Mesendoderm (in vitro differentiated cells): Measurements from ENCODE around the gene GNL2.

ENCODE experiments used
- DNase-seq: peaks from one replicate; pipeline ENCODE4 v3.0.0; 2013
- H2AK5ac ChIP-seq: 2 replicates; pipeline ENCODE4 v1.6.1; 2013; ENCODE audit warnings: low read length, inconsistent platforms
- H2BK120ac ChIP-seq: 2 replicates; pipeline ENCODE4 v1.6.1; 2013; ENCODE audit warnings: low read depth, mild to moderate bottlenecking, low read length, moderate library complexity, mixed read lengths
- H2BK15ac ChIP-seq: replicated peaks from 2 replicates; pipeline ENCODE4 v1.6.1; 2013; ENCODE audit warnings: low read depth, mild to moderate bottlenecking, moderate library complexity
- H2BK5ac ChIP-seq: 2 replicates; pipeline ENCODE4 v1.6.1; 2013; ENCODE audit warnings: low read length, inconsistent platforms
- H3K18ac ChIP-seq: 2 replicates; pipeline ENCODE4 v1.6.1; 2013; ENCODE audit warnings: mild to moderate bottlenecking, low read length, mixed read lengths
- H3K23ac ChIP-seq: one replicate; pipeline ENCODE4 v1.6.1; 2013; ENCODE audit warnings: low read length
- H3K27ac ChIP-seq: 2 replicates; pipeline ENCODE4 v1.5.1; 2013; ENCODE audit warnings: low read depth, mild to moderate bottlenecking, inconsistent platforms, low read length, moderate library complexity
- H3K27me3 ChIP-seq: 2 replicates; pipeline ENCODE4 v1.6.1; 2013; ENCODE audit warnings: low read length, control low read depth, mild to moderate bottlenecking, inconsistent platforms; ENCODE audit not compliant: insufficient read depth, poor library complexity
- H3K36me3 ChIP-seq: 2 replicates; pipeline ENCODE4 v1.6.1; 2013; ENCODE audit warnings: low read length, inconsistent platforms; ENCODE audit not compliant: control insufficient read depth, insufficient read depth
- H3K4ac ChIP-seq: one replicate; pipeline ENCODE4 v1.6.1; 2013; ENCODE audit warnings: low read depth, mild to moderate bottlenecking, low read length, moderate library complexity
- H3K4me1 ChIP-seq: 2 replicates; pipeline ENCODE4 v1.6.1; 2013; ENCODE audit warnings: low read depth, low read length, inconsistent platforms; ENCODE audit not compliant: control insufficient read depth
- H3K4me2 ChIP-seq: 2 replicates; pipeline ENCODE4 v1.6.1; 2013; ENCODE audit warnings: low read length
- H3K4me3 ChIP-seq: 2 replicates; pipeline ENCODE4 v1.5.1; 2013; ENCODE audit warnings: mild to moderate bottlenecking, low read length
- H3K56ac ChIP-seq: one replicate; pipeline ENCODE4 v1.6.1; 2013; ENCODE audit warnings: low read length
- H3K79me1 ChIP-seq: 2 replicates; pipeline ENCODE4 v1.6.1; 2013; ENCODE audit warnings: low read length, inconsistent platforms
- H3K79me2 ChIP-seq: 2 replicates; pipeline ENCODE4 v1.6.1; 2013; ENCODE audit warnings: mild to moderate bottlenecking, low read length; ENCODE audit not compliant: control insufficient read depth, insufficient read depth
- H3K9ac ChIP-seq: 2 replicates; pipeline ENCODE4 v1.6.1; 2013; ENCODE audit warnings: low read length, inconsistent platforms
- H4K5ac ChIP-seq: one replicate; pipeline ENCODE4 v1.6.1; 2013; ENCODE audit warnings: low read length
- H4K8ac ChIP-seq: one replicate; pipeline ENCODE4 v1.6.1; 2013; ENCODE audit warnings: low read depth, mild to moderate bottlenecking, control low read depth, low read length, moderate library complexity
- WGBS: extraction: QIAGEN DNeasy Blood & Tissue Kit; methylation state at CpG from one replicate; pipeline ENCODE4 v1.1.7; 2013; ENCODE audit warnings: low lambda C conversion rate, missing lambda C conversion rate; ENCODE audit not compliant: insufficient coverage; ENCODE audit errors: extremely low coverage; 5-methylcytosine and 5-hydroxymethylcytosine counted together

GNL2 gene

DNA sequence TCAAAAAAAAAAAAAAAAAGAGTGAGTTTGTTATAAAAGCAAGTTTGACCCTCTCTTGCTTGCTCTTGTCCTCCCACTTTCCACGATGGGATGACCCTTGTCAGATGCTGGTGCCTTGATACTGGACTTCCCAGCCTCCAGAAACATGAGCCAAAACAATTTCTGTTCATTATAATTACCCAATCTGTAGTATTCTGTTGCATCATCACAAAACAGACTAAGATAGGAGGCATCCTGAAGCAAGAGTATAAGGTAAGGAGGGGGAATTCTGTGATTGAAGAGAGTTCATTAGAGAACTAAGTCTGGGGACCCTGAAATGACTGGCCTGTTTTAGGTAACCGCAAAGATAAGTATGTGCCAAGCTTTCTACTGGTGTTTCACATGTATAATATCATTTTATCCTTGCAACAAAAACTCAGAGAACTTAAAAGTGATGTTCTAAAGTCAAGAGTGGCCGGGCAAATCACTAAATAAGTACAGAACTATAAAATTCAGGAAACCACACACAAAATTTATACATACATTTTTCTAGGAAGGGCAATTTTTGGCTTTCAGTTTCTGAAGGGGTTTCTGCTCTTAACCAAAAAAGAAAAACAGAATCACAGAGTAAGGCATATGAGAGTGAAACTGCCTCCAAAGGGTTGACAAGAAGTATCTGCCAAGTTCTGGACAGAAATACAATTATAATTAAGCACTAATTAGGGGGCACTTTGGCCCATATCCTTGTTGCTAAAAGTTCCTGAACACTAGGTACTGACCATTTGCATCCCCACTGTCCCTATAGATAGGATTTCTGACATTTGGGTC is 25.0 kb downstream of the GNL2 start:
- Histone ChIP-seq H3K4me1 (no peaks in the 10 kb centered on the region), H3K4me3 (no peak overlapping the region)

DNA sequence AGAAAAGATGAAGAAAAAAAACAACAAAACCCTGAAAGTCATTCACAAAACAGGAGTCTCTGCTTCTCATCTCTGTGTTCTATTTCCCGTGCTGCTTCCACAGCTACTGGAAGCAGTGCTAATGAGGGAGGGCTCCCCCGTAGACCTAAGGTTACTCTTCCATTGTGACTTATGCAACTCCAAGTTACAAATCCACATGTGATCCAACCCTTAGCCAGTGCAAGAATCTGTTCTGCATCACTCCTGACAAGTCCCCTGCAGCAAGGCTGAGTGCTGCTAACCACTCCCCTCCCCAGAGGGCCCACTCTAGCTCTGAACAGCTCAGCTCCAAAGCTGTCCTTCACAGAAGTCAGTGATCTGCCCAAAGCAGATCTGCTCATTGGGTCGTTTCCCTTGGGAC is 28.7 kb downstream of the GNL2 start:
- Histone ChIP-seq H2BK120ac (no peak overlapping the region), H3K79me2 (no peaks in the 10 kb centered on the region)

More for the DNA sequence above, 25.0 kb downstream of the GNL2 start:
- Histone ChIP-seq H3K27me3 (no peaks in the 10 kb centered on the region), H3K79me2 (no peaks in the 10 kb centered on the region), H3K9ac (no peak overlapping the region), H3K56ac (no peak overlapping the region), H3K4me2 (no peak overlapping the region), H3K18ac (no peak overlapping the region), H4K8ac (no peak overlapping the region), H4K5ac (no peak overlapping the region), H2BK5ac (no peak overlapping the region), H3K23ac (no peak overlapping the region), H3K36me3 (peaks cover 28% of the 10 kb centered on the region), H2AK5ac (no peak overlapping the region), H3K27ac (no peak overlapping the region), H2BK120ac (no peak overlapping the region), H3K79me1 (no peaks in the 10 kb centered on the region), H3K4ac (no peak overlapping the region), H2BK15ac (no peak overlapping the region)
- WGBS = no CpG with 5 or more reads among the region's 3 CpGs
- no peak for DNase-seq

DNA sequence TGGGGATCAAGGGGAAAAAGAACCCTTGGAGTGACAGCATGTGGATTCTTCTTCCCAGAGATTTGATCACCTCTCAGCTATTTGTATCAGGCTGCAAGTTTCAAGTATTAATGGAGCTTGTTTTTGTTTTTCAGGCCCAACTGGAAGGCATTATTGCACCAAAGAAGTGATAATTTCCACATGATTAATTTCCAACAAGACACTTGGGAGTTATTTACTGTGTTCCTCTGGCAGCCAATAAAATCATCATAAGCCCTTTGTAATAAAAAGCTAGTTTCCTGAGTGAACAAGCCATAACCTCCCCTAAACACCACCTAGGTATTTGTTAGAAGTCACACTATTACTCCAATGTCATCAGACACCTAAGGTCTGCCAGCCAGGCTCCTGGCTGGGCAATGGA is 30.8 kb downstream of the GNL2 start:
- Histone ChIP-seq H4K8ac (no peak overlapping the region), H3K27ac (no peak overlapping the region), H3K4me3 (no peak overlapping the region), H3K4me1 (no peaks in the 10 kb centered on the region), H3K23ac (no peak overlapping the region), H2AK5ac (no peak overlapping the region), H3K4me2 (no peak overlapping the region), H3K56ac (no peak overlapping the region), H3K79me1 (no peaks in the 10 kb centered on the region), H3K79me2 (no peaks in the 10 kb centered on the region), H3K9ac (no peak overlapping the region), H3K4ac (no peak overlapping the region), H3K18ac (no peak overlapping the region), H3K36me3 (peaks cover 16% of the 10 kb centered on the region), H2BK5ac (no peak overlapping the region), H3K27me3 (no peaks in the 10 kb centered on the region), H4K5ac (no peak overlapping the region), H2BK120ac (no peak overlapping the region), H2BK15ac (no peak overlapping the region)
- no peak for DNase-seq

More for the DNA sequence above, 28.7 kb downstream of the GNL2 start:
- H3K4ac ChIP-seq = no peak overlapping the region
- H3K27me3 ChIP-seq = no peaks in the 10 kb centered on the region
- no peak overlapping the region for H4K5ac ChIP-seq
- H2AK5ac ChIP-seq = no peak overlapping the region
- H3K36me3 ChIP-seq = peaks cover 17% of the 10 kb centered on the region
- H3K4me2 ChIP-seq = no peak overlapping the region
- WGBS = no CpG with 5 or more reads among the region's 3 CpGs
- H3K9ac ChIP-seq = no peak overlapping the region
- H3K4me1 ChIP-seq = no peaks in the 10 kb centered on the region
- no peak for DNase-seq
- no peak overlapping the region for H3K23ac ChIP-seq
- H4K8ac ChIP-seq = no peak overlapping the region
- no peak overlapping the region for H3K27ac ChIP-seq
- no peak overlapping the region for H3K18ac ChIP-seq
- no peak overlapping the region for H3K4me3 ChIP-seq
- no peak overlapping the region for H2BK5ac ChIP-seq
- H3K56ac ChIP-seq = no peak overlapping the region
- H3K79me1 ChIP-seq = no peaks in the 10 kb centered on the region
- no peak overlapping the region for H2BK15ac ChIP-seq

DNA sequence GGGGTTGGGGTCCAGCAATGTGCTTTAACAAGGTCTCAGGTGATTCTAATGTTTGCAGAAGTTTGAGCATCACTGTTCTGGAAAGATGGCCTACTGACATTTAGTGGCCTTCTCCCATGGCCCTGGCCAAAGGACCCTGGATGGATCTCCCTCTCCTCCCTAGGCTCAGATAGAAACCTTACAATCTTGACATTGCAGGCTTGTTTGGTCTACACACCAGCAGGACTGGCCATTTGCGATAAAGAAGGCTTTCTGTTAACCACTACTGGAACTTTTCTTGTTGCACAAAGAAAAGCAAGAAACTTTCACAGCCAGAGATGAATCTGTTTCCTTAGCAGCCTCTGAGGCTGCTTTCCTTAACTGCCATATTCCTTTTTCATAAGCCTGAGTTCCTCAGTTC is 32.8 kb downstream of the GNL2 start:
- H2AK5ac ChIP-seq = no peak overlapping the region
- no peaks in the 10 kb centered on the region for H3K4me1 ChIP-seq
- no peaks in the 10 kb centered on the region for H3K27me3 ChIP-seq
- no peaks in the 10 kb centered on the region for H3K79me1 ChIP-seq
- H3K4me2 ChIP-seq = no peak overlapping the region
- no peak overlapping the region for H2BK5ac ChIP-seq
- no peak overlapping the region for H3K23ac ChIP-seq
- no peak overlapping the region for H3K4me3 ChIP-seq
- no peak overlapping the region for H3K27ac ChIP-seq
- no peak overlapping the region for H4K5ac ChIP-seq
- H4K8ac ChIP-seq = no peak overlapping the region
- no CpG with 5 or more reads among the region's 1 CpG for WGBS
- H3K9ac ChIP-seq = no peak overlapping the region
- H2BK120ac ChIP-seq = no peak overlapping the region
- H2BK15ac ChIP-seq = no peak overlapping the region
- peaks cover 11% of the 10 kb centered on the region for H3K36me3 ChIP-seq
- H3K56ac ChIP-seq = no peak overlapping the region
- DNase-seq = no peak
- no peaks in the 10 kb centered on the region for H3K79me2 ChIP-seq
- no peak overlapping the region for H3K4ac ChIP-seq
- H3K18ac ChIP-seq = no peak overlapping the region

DNA sequence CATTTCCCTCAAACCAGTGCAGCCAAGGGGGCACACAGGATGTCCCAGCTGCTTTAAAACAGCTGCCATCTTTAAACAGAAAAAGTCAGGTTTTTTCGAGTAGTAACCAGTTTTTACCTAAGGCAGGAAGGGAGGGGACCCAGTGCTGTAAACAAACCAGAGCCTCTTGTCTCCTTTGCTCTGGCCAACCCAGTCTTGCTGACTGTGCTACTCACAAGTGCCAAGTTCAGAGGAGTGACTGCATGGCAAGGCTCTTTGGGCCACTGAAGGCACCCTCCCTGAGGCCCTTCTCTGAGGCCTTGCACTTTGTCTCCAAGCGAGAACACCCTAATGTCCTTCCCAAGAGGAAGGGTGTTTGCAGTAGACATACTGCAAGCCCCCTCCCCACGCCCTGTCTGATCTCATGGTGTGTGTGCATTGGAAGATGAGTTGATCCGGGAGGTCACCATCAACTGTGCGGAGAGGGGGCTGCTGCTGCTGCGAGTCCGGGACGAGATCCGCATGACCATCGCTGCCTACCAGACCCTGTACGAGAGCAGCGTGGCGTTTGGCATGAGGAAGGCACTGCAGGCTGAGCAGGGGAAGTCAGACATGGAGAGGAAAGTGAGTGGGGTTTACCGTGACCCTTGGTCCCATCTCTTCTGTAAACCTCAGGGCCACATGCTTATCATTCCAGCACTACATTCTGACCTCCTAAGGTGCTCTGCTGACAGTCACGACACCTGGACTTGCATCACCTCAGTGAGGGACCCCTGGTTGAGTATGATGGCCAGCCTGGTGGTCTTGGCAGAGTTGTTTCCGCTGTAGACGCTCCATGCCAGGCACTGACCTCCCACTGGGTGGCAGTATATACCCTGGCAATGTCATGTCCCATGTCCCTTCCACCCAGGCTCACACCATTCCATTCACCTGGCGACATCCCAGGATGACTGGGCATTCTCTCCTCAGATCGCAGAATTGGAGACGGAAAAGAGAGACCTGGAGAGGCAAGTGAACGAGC is 34.3 kb downstream of the GNL2 start:
- Histone ChIP-seq H3K23ac (no peak overlapping the region), H4K5ac (no peak overlapping the region), H3K27ac (no peak overlapping the region), H3K4me1 (peaks cover 3% of the 10 kb centered on the region), H2BK15ac (no peak overlapping the region), H3K36me3 (peaks cover 5% of the 10 kb centered on the region), H3K18ac (no peak overlapping the region), H2BK120ac (no peak overlapping the region), H2BK5ac (no peak overlapping the region), H3K4me3 (no peak overlapping the region), H3K79me2 (no peaks in the 10 kb centered on the region), H3K9ac (no peak overlapping the region), H3K4ac (no peak overlapping the region), H3K4me2 (no peak overlapping the region), H2AK5ac (no peak overlapping the region), H4K8ac (no peak overlapping the region), H3K56ac (no peak overlapping the region), H3K27me3 (no peaks in the 10 kb centered on the region), H3K79me1 (no peaks in the 10 kb centered on the region)
- DNase-seq = peak; percentile 64
- no CpG with 5 or more reads among the region's 21 CpGs for WGBS
